HepG2 (cell line): ENCODE data around the gene HIGD1A. TPM values are rescaled to one million over a fixed set of nuclear protein-coding genes. Genes with fewer than 3 reads are reported as not detected.

Source experiments
- HMG20A ChIP-seq: IDR thresholded peaks from 2 replicates; pipeline ENCODE4 v1.6.1; 2016; ENCODE audit warnings: borderline replicate concordance
- KDM5B ChIP-seq: sonication (generic); formaldehyde crosslinking; IDR thresholded peaks from 2 replicates; pipeline ENCODE4 v1.4.0; 2020; ENCODE audit warnings: missing genetic modification reagents, mild to moderate bottlenecking, borderline replicate concordance
- MBD4 ChIP-seq: IDR thresholded peaks from 2 replicates; pipeline ENCODE4 v1.6.1; 2012; ENCODE audit warnings: low read length, inconsistent platforms, borderline replicate concordance
- MIER2 ChIP-seq: IDR thresholded peaks from 2 replicates; pipeline ENCODE4 v1.6.1; 2016; ENCODE audit warnings: missing biosample characterization, missing genetic modification reagents
- NAIF1 ChIP-seq: sonication (generic); formaldehyde crosslinking; IDR thresholded peaks from 2 replicates; pipeline ENCODE4 v1.5.0; 2020; ENCODE audit warnings: mild to moderate bottlenecking, missing genetic modification reagents, borderline replicate concordance
- SALL2 ChIP-seq: sonication (generic); formaldehyde crosslinking; IDR thresholded peaks from 2 replicates; pipeline ENCODE4 v1.8.1; 2023; ENCODE audit warnings: mild to moderate bottlenecking, missing genetic modification reagents, inconsistent platforms
- SRF ChIP-seq: IDR thresholded peaks from 2 replicates; pipeline ENCODE4 v1.6.1; 2011; ENCODE audit warnings: mild to moderate bottlenecking, low read depth, low read length, moderate library complexity
- TEF ChIP-seq: sonication (generic); formaldehyde crosslinking; IDR thresholded peaks from 2 replicates; pipeline ENCODE4 v1.5.0; 2020; ENCODE audit warnings: missing genetic modification reagents
- TP53 ChIP-seq: sonication (generic); formaldehyde crosslinking; conservative IDR thresholded peaks from 2 replicates; pipeline ENCODE4 v1.4.0; 2020; ENCODE audit warnings: missing genetic modification reagents
- ZBTB40 ChIP-seq, 2 experiments: fragments of 450-650 bp in 1 of 2; sonication (generic) in 1 of 2; formaldehyde crosslinking in 1 of 2; IDR thresholded peaks; 2 replicates each; pipeline versions ENCODE4 v1.6.1 to v1.8.0; 2016 to 2022; ENCODE audit warnings: antibody characterized with exemption in 1 of 2, mild to moderate bottlenecking in 1 of 2, missing genetic modification reagents in 1 of 2
- ZKSCAN1 ChIP-seq: fragments of 150-350 bp; IDR thresholded peaks from 2 replicates; pipeline ENCODE4 v1.6.1; 2014; ENCODE audit warnings: low read length
- ZNF333 ChIP-seq: sonication (generic); formaldehyde crosslinking; IDR thresholded peaks from 2 replicates; pipeline ENCODE4 v1.4.0; 2020; ENCODE audit warnings: mild to moderate bottlenecking, missing genetic modification reagents, borderline replicate concordance
- ZNF335 ChIP-seq: sonication (generic); formaldehyde crosslinking; IDR thresholded peaks from 2 replicates; pipeline ENCODE4 v1.4.0; 2020; ENCODE audit warnings: missing genetic modification reagents
- ZNF343 ChIP-seq: sonication (generic); formaldehyde crosslinking; IDR thresholded peaks from 2 replicates; pipeline ENCODE4 v1.4.0; 2020; ENCODE audit warnings: mild to moderate bottlenecking, missing genetic modification reagents
- ZNF644 ChIP-seq: IDR thresholded peaks from 2 replicates; pipeline ENCODE4 v1.6.1; 2016; ENCODE audit warnings: low read depth
- ZNF660 ChIP-seq: sonication (generic); formaldehyde crosslinking; IDR thresholded peaks from 2 replicates; pipeline ENCODE4 v1.5.1; 2020; ENCODE audit warnings: mild to moderate bottlenecking, low read depth, missing genetic modification reagents, borderline replicate concordance
- ZNF781 ChIP-seq: sonication (generic); formaldehyde crosslinking; IDR thresholded peaks from 2 replicates; pipeline ENCODE4 v1.5.1; 2020; ENCODE audit warnings: borderline replicate concordance, mild to moderate bottlenecking, missing genetic modification reagents; ENCODE audit errors: not compliant biosample characterization
- ZNF792 ChIP-seq: IDR thresholded peaks from 2 replicates; pipeline ENCODE4 v1.6.1; 2016
- polyA plus RNA-seq, 8 experiments: library from polyadenylated mRNA; depleted of rRNA in 3 of 8; stranded (reverse) in 7 of 8; unstranded in 1 of 8; fragments of >200 nt; fragmentation: Illumina TruSeq in 4 of 8; extraction: Trizol in 4 of 8; gene quantifications; 2 replicates each; pipeline versions ENCODE4 v1.2.1 to v1.2.3, GENCODE V29; 2011 to 2016; ENCODE audit warnings: low read depth in 4 of 8, missing spikeins in 1 of 8, mixed read lengths in 1 of 8; ENCODE audit not compliant: insufficient read depth in 1 of 8
- total RNA-seq, 5 experiments: library from RNA; depleted of rRNA; stranded (reverse); fragments of >200 nt; fragmentation: Illumina TruSeq; extraction: Trizol; gene quantifications; 2 replicates each; pipeline ENCODE4 v1.2.3, GENCODE V29; 2016; ENCODE audit warnings: low read depth in 1 of 5
- TF ChIP-seq, protein P1 (sequence below): sonication (generic); formaldehyde crosslinking; IDR thresholded peaks from 2 replicates; pipeline ENCODE4 v1.5.1; 2020; ENCODE audit warnings: missing genetic modification reagents, mild to moderate bottlenecking, borderline replicate concordance

Gene HIGD1A
- total and polyA plus RNA-seq, 2 of the 13 experiments (the other 11 are each of a cell fraction or from before 2014, with no cell fraction given) = 222 to 253 TPM

GRCh38 chr3:42853739-42854302, 49.5 kb upstream of the HIGD1A start (continued):
- TF ChIP-seq, protein P1, sequence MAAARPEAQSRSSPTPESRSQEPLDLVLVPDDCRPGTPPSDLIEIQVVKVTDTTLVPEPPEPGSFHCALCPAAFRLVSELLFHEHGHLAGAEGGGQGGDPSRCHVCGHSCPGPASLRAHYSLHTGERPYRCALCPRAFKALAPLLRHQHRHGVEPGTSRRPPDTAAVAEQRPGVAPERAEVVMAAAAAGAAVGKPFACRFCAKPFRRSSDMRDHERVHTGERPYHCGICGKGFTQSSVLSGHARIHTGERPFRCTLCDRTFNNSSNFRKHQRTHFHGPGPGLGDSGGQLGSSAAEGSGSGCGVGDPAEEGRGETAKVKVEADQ (CRISPR knock-in tag) = no peak
- TF ChIP-seq MIER2 (CRISPR knock-in tag) = no peak
- TF ChIP-seq TEF (CRISPR knock-in tag) = no peak
- 0 out of 2 replicates have a peak, but pooled peaks have one; percentile 29 for TF ChIP-seq ZNF644 (CRISPR knock-in tag)
- peak; percentile 95 for TF ChIP-seq HMG20A (CRISPR knock-in tag)
- no peak for TF ChIP-seq ZNF333
- no peak for TF ChIP-seq ZKSCAN1
- no peak for TF ChIP-seq TP53 (CRISPR knock-in tag)
- TF ChIP-seq ZNF343 = 0 out of 2 replicates have a peak, but pooled peaks have one; percentile 56
- peak; percentile 68 for TF ChIP-seq ZNF792 (CRISPR knock-in tag)
- TF ChIP-seq ZBTB40 (IDR thresholded peaks at IDR 0.05) = no peak
- no peak for TF ChIP-seq ZBTB40 (CRISPR knock-in tag; IDR thresholded peaks at IDR 0.05)
- TF ChIP-seq KDM5B = no peak
- no peak for TF ChIP-seq ZNF335
- no peak for TF ChIP-seq NAIF1 (CRISPR knock-in tag)
- TF ChIP-seq SRF = no peak
- no peak for TF ChIP-seq ZNF660 (CRISPR knock-in tag)
- no peak for TF ChIP-seq SALL2
- TF ChIP-seq ZNF781 (CRISPR knock-in tag) = peak; percentile 48
- no peak for TF ChIP-seq MBD4
